Neutrophil (primary cell): ENCODE measurements around the gene TASP1.

Experiments
- H3K27ac ChIP-seq: fragments of 200-600 bp; sonication (generic); 2 replicates; pipeline ENCODE4 v1.5.1; 2016; ENCODE audit warnings: mild to moderate bottlenecking, moderate library complexity
- H3K27me3 ChIP-seq: fragments of 200-600 bp; sonication (generic); 2 replicates; pipeline ENCODE4 v1.6.0; 2016; ENCODE audit warnings: mild to moderate bottlenecking
- H3K36me3 ChIP-seq: fragments of 200-600 bp; sonication (generic); 2 replicates; pipeline ENCODE4 v1.5.1; 2017
- H3K4me1 ChIP-seq, 2 experiments: fragments of 200-600 bp in 1 of 2; sonication (generic) in 1 of 2; 1 replicate in 1 of 2; 2 replicates in 1 of 2; pipeline versions ENCODE4 v1.5.1 to v1.6.1; 2013 to 2016; ENCODE audit warnings: low read depth in 1 of 2, low read length in 1 of 2, mild to moderate bottlenecking in 1 of 2, moderate library complexity in 1 of 2; ENCODE audit not compliant: control insufficient read depth in 1 of 2, insufficient read depth in 1 of 2
- H3K4me3 ChIP-seq, 2 experiments: fragments of 200-600 bp in 1 of 2; sonication (generic) in 1 of 2; 1 replicate in 1 of 2; 2 replicates in 1 of 2; pipeline ENCODE4 v1.5.1; 2013 to 2016; ENCODE audit warnings: low read depth in 1 of 2, low read length in 1 of 2, mild to moderate bottlenecking in 1 of 2, moderate library complexity in 1 of 2
- H3K9me3 ChIP-seq: fragments of 200-600 bp; sonication (generic); 2 replicates; pipeline ENCODE4 v1.5.1; 2016
- CTCF ChIP-seq: fragments of 200-600 bp; sonication (generic); IDR thresholded peaks from 2 replicates; pipeline ENCODE4 v1.5.1; 2016; ENCODE audit warnings: antibody characterized with exemption

The TASP1 gene

GRCh38 chr20:13671916-13672378 lies 33.2 kb upstream of the TASP1 start:
- Histone ChIP-seq H3K27ac (no peak overlapping the region), H3K9me3 (no peaks in the 10 kb centered on the region), H3K4me3 (no peak overlapping the region), H3K36me3 (no peaks in the 10 kb centered on the region), H3K27me3 (no peaks in the 10 kb centered on the region), H3K4me1 (no peaks in the 10 kb centered on the region)
- TF ChIP-seq CTCF, result no peak

GRCh38 chr20:13671512-13671911 lies 32.8 kb upstream of the TASP1 start:
- no peak for TF ChIP-seq CTCF
- Histone ChIP-seq H3K4me3 (no peak overlapping the region), H3K27me3 (no peaks in the 10 kb centered on the region)

GRCh38 chr20:13670160-13670559 lies 31.4 kb upstream of the TASP1 start:
- Histone ChIP-seq H3K36me3 (no peaks in the 10 kb centered on the region), H3K4me3 (no peak overlapping the region), H3K27me3 (no peaks in the 10 kb centered on the region), H3K27ac (no peak overlapping the region), H3K4me1 (no peaks in the 10 kb centered on the region), H3K9me3 (no peaks in the 10 kb centered on the region)
- TF ChIP-seq CTCF, result no peak

More at GRCh38 chr20:13671512-13671911, 32.8 kb upstream of the TASP1 start:
- Histone ChIP-seq H3K27ac (no peak overlapping the region), H3K36me3 (no peaks in the 10 kb centered on the region), H3K9me3 (no peaks in the 10 kb centered on the region), H3K4me1 (no peaks in the 10 kb centered on the region)

GRCh38 chr20:13665709-13666395 lies 27.1 kb upstream of the TASP1 start:
- no peaks in the 10 kb centered on the region for H3K4me1 ChIP-seq
- H3K36me3 ChIP-seq, result no peaks in the 10 kb centered on the region
- no peaks in the 10 kb centered on the region for H3K9me3 ChIP-seq
- H3K4me3 ChIP-seq, result no peak overlapping the region
- H3K27me3 ChIP-seq, result peaks cover 12% of the 10 kb centered on the region
- no peak for TF ChIP-seq CTCF
- no peak overlapping the region for H3K27ac ChIP-seq

- Histone ChIP-seq H3K27me3 (peaks cover 12% of the 10 kb centered on the region), H3K9me3 (no peaks in the 10 kb centered on the region), H3K27ac (no peak overlapping the region), H3K4me3 (no peak overlapping the region), H3K36me3 (no peaks in the 10 kb centered on the region), H3K4me1 (no peaks in the 10 kb centered on the region)
- TF ChIP-seq CTCF, result no peak
Observed at GRCh38 chr20:13661070-13661685, 22.4 kb upstream of the TASP1 start.
